Esophagus squamous epithelium (tissue), 4 donors: ENCODE data around the gene CBFA2T3.

Experiments used
- CTCF ChIP-seq, 6 experiments: fragments of 450-650 bp in 4 of 6; fragments of 200-600 bp in 2 of 6; sonication (generic) in 2 of 6; IDR thresholded peaks; one replicate each; pipeline ENCODE4 v1.5.1; 2016 to 2019; ENCODE audit warnings: antibody characterized with exemption in 6 of 6, mild to moderate bottlenecking in 4 of 6, moderate library complexity in 4 of 6
- POLR2A ChIP-seq, 4 donors: fragments of 450-650 bp; IDR thresholded peaks; one replicate each; pipeline ENCODE4 v1.6.1; 2017; ENCODE audit warnings: antibody characterized with exemption in 4 of 4, mild to moderate bottlenecking in 4 of 4, moderate library complexity in 3 of 4

GRCh38 chr16:88830258-88830657 lies 146.7 kb downstream of the CBFA2T3 start:
- TF ChIP-seq POLR2A (IDR thresholded peaks at IDR 0.05) = no peak
- TF ChIP-seq CTCF (IDR thresholded peaks at IDR 0.05) = no peak
